Loucy (cell line): Measurements from ENCODE around the gene FOXD3.

ENCODE experiments used
- H2AFZ ChIP-seq: fragments of 200-600 bp; sonication (generic); 2 replicates; pipeline ENCODE4 v1.6.0; 2016; ENCODE audit warnings: antibody characterized with exemption, mild to moderate bottlenecking, low read length, moderate library complexity
- H3F3A ChIP-seq: fragments of 200-600 bp; 2 replicates; pipeline ENCODE4 v1.6.0; 2016; ENCODE audit warnings: antibody characterized with exemption, low read depth, mild to moderate bottlenecking
- H3K27me3 ChIP-seq: fragments of 200-600 bp; sonication (generic); 2 replicates; pipeline ENCODE4 v1.6.1; 2014; ENCODE audit warnings: low read length, mild to moderate bottlenecking; ENCODE audit not compliant: insufficient read depth, poor library complexity, severe bottlenecking
- H3K36me3 ChIP-seq: fragments of 200-600 bp; sonication (generic); 2 replicates; pipeline ENCODE4 v1.6.1; 2016; ENCODE audit warnings: low read length; ENCODE audit not compliant: insufficient read depth
- H3K4me1 ChIP-seq: fragments of 200-600 bp; sonication (generic); 2 replicates; pipeline ENCODE4 v1.5.1; 2014; ENCODE audit warnings: low read length, mild to moderate bottlenecking; ENCODE audit not compliant: insufficient read depth, poor library complexity, severe bottlenecking
- H3K4me2 ChIP-seq: fragments of 200-600 bp; sonication (generic); 2 replicates; pipeline ENCODE4 v1.6.0; 2014; ENCODE audit warnings: antibody characterized with exemption, low read length, low read depth, mild to moderate bottlenecking; ENCODE audit not compliant: poor library complexity, severe bottlenecking
- H3K4me3 ChIP-seq: fragments of 200-600 bp; sonication (generic); 2 replicates; pipeline ENCODE4 v1.5.1; 2014; ENCODE audit warnings: low read length, mild to moderate bottlenecking, mixed read lengths; ENCODE audit not compliant: poor library complexity, severe bottlenecking
- H3K79me2 ChIP-seq: fragments of 200-600 bp; sonication (generic); 2 replicates; pipeline ENCODE4 v1.6.1; 2014; ENCODE audit warnings: low read length; ENCODE audit not compliant: insufficient read depth
- H3K9ac ChIP-seq: fragments of 200-600 bp; sonication (generic); 2 replicates; pipeline ENCODE4 v1.6.0; 2014; ENCODE audit warnings: mild to moderate bottlenecking, low read depth, low read length, moderate library complexity; ENCODE audit not compliant: poor library complexity, severe bottlenecking
- H3K9me2 ChIP-seq: fragments of 200-600 bp; sonication (generic); replicated peaks from 2 replicates; pipeline ENCODE4 v1.6.1; 2016; ENCODE audit warnings: low read depth, low read length, mixed read lengths
- H3K9me3 ChIP-seq: fragments of 200-600 bp; sonication (generic); 2 replicates; pipeline ENCODE4 v1.6.1; 2014; ENCODE audit warnings: mild to moderate bottlenecking, antibody characterized with exemption, low read length, low read depth; ENCODE audit not compliant: insufficient read depth
- H4K20me1 ChIP-seq: fragments of 200-600 bp; sonication (generic); 2 replicates; pipeline ENCODE4 v1.6.0; 2014; ENCODE audit warnings: antibody characterized with exemption, low read length, mild to moderate bottlenecking; ENCODE audit not compliant: insufficient read depth, poor library complexity, severe bottlenecking
- EZH2phosphoT487 ChIP-seq: fragments of 200-600 bp; IDR thresholded peaks from 2 replicates; pipeline ENCODE4 v1.6.1; 2018; ENCODE audit warnings: antibody characterized with exemption, mild to moderate bottlenecking, moderate library complexity, borderline replicate concordance
- TF ChIP-seq, protein P1 (sequence below): fragments of 200-600 bp; sonication (generic); conservative IDR thresholded peaks from 2 replicates; pipeline ENCODE4 v1.5.1; 2014; ENCODE audit warnings: mild to moderate bottlenecking, antibody characterized with exemption, low read length

FOXD3 gene

DNA sequence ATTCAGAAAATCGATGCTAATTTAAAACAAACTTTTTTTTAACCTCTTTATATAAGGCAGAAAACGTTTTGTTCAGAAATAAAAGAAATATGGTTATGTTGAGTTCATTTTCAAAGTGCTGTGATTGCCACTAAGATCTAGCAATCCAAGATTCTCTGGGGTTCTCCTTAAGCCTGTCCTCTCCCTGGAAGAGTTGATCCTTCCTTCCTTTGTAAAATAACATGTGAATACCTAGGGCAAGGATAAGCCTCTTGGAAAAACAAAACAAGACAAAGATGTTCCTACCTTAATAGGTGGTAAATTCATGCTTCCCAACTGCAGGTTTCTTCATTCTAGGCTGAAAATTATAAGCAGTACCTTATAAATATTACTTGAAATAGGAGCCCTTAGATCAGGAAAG, 18.0 kb upstream of the FOXD3 start:
- Histone ChIP-seq H3K9me3 (no peaks in the 10 kb centered on the region), H3K27me3 (no peaks in the 10 kb centered on the region), H3K4me2 (no peak overlapping the region), H3K9ac (no peak overlapping the region), H3F3A (no peaks in the 10 kb centered on the region), H3K4me3 (no peak overlapping the region), H3K4me1 (no peaks in the 10 kb centered on the region), H3K79me2 (no peaks in the 10 kb centered on the region), H3K36me3 (no peaks in the 10 kb centered on the region), H3K9me2 (no peaks in the 10 kb centered on the region), H2AFZ (no peak overlapping the region), H4K20me1 (no peaks in the 10 kb centered on the region)
- TF ChIP-seq, protein P1, sequence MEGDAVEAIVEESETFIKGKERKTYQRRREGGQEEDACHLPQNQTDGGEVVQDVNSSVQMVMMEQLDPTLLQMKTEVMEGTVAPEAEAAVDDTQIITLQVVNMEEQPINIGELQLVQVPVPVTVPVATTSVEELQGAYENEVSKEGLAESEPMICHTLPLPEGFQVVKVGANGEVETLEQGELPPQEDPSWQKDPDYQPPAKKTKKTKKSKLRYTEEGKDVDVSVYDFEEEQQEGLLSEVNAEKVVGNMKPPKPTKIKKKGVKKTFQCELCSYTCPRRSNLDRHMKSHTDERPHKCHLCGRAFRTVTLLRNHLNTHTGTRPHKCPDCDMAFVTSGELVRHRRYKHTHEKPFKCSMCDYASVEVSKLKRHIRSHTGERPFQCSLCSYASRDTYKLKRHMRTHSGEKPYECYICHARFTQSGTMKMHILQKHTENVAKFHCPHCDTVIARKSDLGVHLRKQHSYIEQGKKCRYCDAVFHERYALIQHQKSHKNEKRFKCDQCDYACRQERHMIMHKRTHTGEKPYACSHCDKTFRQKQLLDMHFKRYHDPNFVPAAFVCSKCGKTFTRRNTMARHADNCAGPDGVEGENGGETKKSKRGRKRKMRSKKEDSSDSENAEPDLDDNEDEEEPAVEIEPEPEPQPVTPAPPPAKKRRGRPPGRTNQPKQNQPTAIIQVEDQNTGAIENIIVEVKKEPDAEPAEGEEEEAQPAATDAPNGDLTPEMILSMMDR: no peak
- TF ChIP-seq EZH2phosphoT487: no peak

DNA sequence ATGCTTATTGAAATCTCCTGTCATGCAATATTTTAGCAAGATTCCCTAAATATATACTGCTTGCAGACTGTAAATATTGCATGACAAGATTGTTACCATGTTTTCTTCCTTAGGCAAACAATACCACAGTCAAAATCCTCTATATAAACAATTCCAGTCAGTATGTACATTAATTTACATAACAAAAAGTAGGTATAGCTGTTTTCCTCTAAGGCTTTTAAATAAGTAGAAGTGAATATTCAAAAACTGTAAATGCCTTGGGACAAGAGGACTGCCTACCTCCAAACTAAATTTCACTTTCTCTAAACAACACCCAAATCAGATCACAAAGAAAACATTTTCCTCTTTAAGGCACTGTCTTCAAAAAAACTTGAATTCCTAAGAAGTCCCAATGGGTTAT, 17.3 kb upstream of the FOXD3 start:
- Histone ChIP-seq H3K9ac (no peak overlapping the region), H3K4me1 (no peaks in the 10 kb centered on the region), H3K36me3 (no peaks in the 10 kb centered on the region), H2AFZ (no peak overlapping the region), H3K9me3 (no peaks in the 10 kb centered on the region), H3K27me3 (no peaks in the 10 kb centered on the region), H3K79me2 (no peaks in the 10 kb centered on the region), H4K20me1 (no peaks in the 10 kb centered on the region), H3K9me2 (no peaks in the 10 kb centered on the region), H3F3A (no peaks in the 10 kb centered on the region), H3K4me3 (no peak overlapping the region), H3K4me2 (no peak overlapping the region)
- TF ChIP-seq, protein P1: no peak

DNA sequence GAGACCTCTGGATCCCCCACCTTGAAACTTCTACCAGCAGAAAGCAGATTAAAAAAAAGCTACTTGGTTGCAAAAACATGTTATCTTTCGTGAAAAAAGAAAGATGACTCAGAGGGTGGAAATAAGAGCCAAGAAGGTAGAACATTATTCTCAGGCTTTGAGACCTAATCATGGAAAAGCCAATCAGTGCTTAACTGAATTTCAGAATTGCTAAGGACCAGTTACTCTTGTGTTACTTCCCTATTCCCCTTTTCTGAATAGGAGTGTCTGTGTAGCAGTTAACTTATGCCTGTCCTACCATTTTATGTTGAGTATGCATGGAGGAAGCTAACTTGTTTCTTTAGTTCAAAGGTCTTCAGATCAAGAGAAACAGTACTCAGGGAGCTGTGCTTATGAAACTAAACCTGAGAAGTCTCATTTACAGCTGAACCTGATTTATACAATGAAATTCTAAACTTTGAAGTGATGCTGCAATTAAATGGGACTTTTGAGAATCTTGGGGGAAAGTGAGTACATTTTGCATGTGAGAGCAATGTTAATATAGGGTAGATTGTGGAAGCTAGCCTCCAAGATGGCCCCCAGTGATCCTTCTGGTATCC, 15.1 kb upstream of the FOXD3 start:
- Histone ChIP-seq H3K9ac (no peak overlapping the region), H3K4me2 (no peak overlapping the region), H2AFZ (no peak overlapping the region), H3K79me2 (no peaks in the 10 kb centered on the region), H3K9me3 (no peaks in the 10 kb centered on the region), H3K4me1 (no peaks in the 10 kb centered on the region), H3K9me2 (no peaks in the 10 kb centered on the region), H3F3A (no peaks in the 10 kb centered on the region), H3K27me3 (no peaks in the 10 kb centered on the region), H3K4me3 (no peak overlapping the region), H4K20me1 (no peaks in the 10 kb centered on the region), H3K36me3 (no peaks in the 10 kb centered on the region)
- no peak for TF ChIP-seq EZH2phosphoT487
- TF ChIP-seq, protein P1: no peak
